Measurements from ENCODE around the gene MTX3.

The MTX3 gene

DNA sequence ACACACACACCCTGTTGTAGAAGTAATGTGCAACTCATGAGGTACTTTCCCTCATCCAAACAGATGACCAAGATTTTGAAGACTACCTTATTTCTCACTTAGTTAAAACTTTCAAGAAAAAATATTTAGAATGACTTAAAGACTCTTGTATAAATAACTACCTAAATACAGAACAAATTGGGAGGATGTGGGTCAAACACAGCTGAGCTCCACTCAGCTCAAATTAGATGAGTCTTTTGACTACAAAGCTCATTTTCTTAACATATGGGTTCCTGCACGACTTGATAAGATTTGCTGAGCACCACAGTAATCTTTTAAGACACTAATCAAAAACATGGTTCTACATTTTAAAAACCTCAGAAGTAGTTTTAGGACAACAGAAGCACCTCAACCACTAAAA is 8.9 kb downstream of the MTX3 start:
- no peak for DNase-seq

DNA sequence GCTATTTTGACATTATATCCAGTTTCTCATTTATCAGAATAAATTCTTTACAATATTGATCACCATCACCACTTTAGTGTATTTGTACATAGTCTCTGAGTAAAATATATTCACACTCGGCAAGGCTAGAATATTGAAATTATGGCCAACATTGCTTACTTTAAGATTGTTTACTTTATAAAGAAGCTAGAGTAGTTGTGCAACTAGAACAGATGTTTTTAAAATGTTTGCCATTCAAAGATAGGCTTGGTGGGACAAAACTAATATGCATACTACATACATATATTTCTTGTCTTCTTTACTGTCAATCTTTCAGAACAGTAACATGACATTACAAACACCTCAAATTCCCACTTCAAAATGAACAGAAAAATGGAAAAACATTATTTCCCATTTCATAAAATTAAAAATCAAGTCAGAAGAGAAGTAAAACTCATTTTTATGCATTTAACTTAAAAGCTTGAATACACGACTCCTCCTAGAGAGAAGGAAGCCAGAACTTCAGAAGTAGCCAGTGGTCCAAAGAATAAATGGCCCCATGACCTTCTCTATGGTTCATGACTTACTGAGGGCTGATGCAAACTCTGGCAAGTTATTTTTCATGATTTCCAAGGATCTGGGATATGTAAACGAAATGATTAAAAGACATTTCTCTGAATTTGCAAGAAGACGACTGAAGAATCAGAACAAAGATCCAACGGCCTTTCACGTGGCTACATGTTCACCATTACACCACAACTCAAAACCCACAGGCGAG is 14.1 kb downstream of the MTX3 start:
- DNase-seq = no peak

DNA sequence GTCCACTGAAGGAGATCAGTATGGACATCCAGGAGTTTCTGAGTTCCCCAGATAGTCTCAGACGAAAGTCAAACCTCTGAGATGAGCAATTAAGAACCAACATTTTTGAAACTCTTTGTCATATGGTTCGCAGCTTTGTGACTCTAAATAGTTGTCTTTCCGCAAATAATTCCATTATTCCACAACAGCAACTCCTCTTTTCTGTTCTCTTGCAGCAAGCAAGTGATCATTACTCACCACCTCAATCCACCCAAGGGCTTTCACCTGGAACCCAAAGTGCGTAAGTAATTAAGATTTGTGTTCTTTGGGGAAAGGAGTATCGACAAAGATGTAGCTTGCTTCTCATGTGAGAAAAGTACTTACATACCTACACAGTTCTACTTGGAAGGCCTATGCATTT is 15.6 kb downstream of the MTX3 start:
- DNase-seq = no peak

DNA sequence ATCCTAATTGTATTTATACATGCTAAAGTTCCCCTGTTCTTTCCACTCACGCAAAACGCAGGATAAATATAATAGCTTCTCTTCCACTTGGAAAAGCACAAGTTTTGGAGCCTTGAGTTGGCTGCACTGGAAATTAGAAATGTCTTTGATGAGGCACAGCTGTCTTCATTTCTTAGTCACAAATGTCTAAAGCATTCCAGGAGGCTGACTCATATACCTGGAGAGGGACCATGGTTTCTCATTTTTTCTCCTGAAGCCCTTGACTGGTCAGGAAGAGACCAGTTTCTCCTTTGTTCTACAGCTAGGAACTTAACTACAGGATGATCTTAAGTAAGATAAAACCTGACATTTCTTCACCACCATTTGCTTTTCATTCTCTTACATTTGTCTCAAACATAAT is 16.2 kb downstream of the MTX3 start:
- no peak for DNase-seq

DNA sequence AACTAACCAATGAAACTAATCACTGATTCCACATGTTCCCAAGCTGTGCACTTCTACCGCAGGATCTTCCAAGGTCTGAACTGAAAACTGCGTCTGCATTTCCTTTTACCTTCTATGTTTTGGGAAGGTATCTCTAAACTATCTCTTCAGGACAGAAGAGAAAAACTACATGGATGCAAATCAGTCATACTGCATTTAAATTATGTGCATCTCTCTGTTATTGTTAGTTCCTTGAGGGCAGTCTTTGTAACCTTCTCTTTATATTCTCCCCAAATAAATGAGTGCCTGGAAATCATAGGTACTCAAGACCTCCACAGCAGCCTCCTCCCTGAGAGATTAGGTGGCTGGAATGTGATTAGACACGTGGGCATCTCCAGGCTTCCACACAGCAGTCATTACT is 17.1 kb downstream of the MTX3 start:
- DNase-seq = no peak

DNA sequence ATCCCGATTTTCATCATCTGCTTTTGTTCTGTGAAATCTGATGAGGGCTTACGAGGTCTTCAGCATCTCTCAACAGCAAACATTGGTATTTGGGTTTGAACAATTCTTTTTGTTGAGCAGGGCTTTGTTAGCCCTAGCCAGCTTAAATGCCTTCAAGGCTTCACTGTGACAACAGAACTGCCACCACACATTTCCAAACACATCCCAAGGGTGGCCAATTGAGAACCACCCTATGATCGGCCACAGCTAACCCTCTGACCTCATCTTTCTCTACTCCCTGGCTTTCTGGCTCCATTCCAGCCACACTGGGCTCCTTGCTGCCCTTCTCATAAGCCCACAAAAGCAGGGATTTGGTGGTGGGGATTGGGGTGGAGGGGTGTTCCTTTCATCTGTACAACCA is 17.6 kb downstream of the MTX3 start:
- no peak for DNase-seq

DNA sequence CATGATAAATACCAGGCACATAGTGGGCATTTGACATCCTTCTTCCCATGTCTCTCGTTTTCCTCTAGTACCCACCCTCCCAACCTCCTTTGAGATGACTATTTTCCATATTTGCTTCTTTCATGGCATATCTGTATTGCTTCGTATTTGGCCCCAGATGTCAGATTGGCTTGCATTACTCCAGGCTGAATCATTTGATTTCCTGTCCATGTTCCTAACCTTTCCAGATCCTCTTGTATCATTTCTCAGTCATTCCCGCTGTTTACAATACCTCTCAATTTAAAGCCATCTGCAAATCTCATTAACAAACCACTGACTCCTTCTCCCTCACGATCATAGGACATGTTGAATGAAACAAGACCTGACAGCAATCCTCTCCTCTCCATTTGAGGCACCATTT is 19.9 kb downstream of the MTX3 start:
- no peak for DNase-seq

DNA sequence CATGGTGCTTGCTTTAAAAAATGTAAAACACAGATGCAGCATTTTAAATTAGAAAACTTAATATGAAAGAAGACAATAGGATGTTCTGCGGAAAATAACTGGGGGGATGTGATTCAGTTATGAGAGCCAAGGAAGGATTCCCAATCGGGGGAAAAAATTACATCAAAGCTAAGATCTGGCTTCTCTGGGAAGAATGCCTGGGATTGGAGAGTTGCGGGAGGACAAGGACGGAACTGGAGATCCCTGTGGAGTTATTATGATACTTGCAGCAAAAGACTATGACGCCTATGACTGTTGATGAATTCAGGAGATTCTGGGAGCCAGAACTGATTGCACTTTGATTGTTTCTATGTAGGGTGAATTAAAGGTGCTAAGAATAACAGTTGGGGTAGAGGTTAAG is 24.6 kb downstream of the MTX3 start:
- no peak for DNase-seq

DNA sequence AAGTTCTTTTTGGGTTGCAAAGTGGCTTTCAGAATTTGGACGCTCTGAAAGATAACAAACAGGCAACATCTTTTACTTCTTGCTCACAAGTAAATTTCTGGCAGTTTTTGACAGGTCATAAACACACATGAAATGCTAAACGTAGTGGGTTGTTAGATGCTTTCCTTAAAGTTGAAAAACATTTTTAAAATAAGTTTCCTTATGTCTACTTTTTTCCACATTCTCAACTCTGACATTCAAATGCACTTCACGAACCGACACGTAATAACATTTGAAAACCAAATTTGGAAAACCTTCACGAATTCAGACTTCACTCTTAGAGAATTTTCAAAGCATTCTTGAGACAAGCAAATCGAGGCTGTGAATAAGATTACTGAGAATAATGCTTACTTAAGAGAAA is 26.9 kb downstream of the MTX3 start:
- DNase-seq = no peak

DNA sequence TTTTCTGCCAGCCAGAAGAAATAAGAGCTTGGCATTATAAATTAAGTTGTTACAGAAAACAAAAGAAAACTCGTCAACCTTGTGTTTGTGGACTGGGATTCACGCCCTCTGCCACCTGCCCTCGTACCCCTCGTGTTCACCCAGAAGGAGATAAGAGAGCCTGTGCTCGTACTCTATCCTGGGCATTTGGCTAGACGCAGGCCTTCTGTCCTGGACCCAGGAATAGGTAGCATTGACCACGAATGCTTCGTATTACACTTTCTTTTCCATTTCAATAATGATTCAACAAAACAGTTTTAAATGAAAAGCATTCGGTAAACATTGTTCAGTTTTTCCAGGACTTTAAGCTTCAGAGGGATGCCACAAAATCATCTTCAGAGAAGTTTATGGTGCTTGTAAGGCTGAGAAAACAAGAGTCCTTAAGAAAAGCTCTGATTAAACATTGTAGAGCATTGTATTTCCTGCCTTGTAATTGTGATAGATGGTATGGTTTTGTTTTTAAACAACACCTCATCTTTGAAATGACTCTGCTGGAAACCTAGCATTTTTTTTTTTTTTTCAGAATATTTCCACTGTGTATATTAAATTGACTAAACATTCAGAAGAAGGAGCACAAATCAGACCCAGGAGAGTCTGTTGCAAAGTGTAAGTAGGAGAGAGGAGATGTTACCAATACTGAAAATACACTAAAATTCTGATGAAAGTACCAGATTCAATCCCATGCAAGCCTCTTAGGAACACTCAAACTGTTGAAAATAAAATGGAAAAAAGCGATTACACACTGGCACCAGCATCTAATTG is 27.6 kb downstream of the MTX3 start:
- DNase-seq = peak; percentile 26

DNA sequence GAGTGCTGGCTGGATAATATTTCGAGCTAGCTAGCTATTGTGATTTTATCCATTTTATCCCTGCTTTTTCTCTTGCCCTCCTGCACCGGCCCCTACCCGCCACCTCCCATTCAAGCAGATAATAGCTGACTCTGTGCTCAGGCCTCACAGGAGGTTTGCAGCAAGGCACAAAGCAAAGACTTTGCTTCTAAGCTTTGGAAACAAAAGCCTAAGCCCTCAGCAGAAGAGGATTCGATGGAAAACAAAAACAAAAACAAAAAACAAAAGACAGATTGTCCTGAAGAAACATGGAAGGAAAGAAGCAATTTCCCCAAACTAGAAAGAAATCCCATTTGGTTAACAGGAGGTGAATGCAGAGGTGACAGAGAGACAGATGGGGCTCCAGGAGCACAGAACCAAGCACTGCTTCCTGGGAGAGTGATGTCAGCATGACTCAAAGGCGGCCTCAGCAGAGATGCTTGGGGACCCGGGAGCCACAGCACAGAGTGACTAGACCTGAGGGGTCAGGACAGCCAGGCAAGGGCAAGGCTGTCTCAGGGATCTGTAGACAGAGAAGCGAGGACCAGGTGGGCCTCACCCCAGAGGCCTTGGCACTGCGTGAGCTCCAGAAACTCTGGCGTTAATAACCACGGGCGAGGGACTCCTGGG is 28.4 kb downstream of the MTX3 start:
- peak; percentile 79 for DNase-seq

DNA sequence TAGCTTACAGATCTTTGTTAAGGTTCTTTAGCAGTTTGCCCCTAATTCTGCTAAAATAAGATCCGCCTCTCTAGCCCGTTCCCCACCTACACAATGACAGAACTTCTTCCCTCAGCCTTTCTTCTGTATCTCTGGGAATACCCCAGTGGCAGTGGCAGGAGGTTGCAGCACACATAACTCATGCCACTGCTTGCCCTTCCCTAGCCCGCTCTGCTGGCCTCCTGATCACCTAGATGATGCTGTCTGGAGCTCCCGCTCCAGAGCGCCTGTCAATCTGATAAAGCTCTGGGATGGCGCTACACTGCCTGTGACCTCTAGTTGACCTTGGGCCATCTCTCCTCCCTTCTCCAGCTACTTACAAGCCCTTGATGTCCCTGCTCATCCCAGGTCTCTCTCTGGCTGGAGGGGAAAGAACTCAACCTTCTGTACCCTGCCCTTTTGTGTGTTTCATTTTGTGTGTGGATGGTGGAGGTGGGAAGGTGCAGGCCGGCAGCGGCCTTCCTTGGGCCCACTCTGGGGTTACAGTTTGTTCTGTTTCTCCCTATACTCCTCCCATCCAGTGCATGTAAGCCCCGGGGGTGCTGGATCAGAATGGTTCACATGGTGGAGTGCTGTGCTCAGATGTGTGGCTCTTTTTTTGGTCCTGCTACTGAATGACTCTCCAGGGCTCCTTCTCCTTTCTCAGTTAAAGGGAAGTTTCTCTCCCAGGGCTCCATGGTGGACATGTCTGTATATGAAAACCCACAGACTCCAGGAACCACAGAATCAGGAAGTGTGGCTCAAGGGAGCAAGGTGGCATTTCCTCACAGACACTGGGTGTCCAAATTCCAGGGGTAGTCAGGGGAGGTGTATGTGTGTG is 29.1 kb downstream of the MTX3 start:
- DNase-seq = no peak

DNA sequence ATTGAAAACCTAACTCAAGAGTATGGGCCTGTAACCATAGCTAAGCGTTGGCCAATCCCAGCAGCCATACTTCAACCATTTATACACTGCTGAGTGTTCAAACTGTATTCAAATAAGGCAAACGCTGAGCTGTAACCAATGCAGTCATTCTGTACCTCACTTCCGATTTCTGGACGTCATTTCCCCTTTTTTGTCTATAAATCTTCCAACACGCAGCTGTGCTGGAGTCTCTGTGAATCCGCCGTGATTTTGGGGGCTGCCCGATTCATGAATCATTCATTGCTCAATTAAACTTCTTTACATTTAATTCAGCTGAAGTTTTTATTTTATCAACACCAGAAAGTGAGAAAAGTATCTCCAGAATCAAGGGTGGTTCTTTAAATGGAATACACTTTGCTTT is 31.7 kb downstream of the MTX3 start:
- no peak for DNase-seq

DNA sequence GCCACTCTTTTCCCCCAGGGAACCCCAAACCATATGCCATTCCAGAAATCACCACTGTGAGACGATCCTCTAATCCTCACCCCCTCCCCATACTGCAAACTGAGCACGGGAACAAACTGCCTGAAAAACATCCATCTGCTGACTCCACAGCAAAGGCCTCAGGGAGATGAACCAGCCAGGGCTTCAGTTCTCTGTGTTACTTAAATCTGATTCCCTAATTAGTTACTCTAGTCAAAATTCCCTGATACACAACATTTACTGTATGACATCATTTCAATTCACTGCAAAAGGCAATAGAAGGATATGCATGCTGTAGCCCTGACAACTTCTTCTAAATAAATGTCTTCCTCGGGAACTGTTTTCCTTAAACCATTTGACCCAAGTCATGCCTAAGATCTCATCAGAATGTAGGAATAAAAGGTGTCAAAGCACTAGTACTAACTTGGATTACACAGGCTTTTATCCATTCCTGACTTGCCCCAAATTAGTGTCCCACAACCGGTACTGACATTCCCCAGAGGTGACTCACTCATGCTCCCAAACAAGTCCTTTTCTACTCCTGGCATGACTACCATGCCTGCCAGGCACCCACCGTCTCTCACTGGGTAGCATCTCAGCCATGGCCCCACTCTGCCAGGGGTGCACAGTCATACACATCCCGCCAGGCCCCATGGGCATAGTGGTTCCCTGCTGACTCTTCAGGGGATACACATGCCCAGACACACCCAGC is 35.0 kb downstream of the MTX3 start:
- DNase-seq = no peak

DNA sequence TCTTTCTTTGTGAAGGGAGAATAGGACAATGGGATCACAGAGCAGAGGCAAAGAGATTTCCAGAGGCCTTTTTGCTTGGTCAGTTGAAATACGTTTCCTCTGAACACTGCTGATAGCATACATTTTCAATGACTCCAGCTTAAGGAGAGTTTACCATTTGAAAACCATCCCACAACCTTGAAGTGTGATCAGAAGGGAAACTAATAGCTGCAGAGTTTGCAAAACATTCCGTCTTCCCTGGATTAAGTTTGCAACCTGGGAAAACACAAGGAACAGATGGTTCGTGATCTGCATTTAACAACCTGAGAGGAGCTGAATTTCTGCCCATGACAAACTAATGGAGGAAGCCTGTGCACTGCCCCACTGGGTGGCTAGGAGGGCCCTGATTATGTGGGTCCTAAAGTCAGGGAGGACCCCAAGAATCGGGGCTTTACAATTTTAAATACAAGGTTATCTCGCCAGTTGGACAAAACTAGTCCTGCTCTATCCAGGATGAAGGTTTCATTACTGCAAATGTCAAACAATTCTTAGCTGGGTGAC is 35.6 kb downstream of the MTX3 start:
- DNase-seq = no peak

DNA sequence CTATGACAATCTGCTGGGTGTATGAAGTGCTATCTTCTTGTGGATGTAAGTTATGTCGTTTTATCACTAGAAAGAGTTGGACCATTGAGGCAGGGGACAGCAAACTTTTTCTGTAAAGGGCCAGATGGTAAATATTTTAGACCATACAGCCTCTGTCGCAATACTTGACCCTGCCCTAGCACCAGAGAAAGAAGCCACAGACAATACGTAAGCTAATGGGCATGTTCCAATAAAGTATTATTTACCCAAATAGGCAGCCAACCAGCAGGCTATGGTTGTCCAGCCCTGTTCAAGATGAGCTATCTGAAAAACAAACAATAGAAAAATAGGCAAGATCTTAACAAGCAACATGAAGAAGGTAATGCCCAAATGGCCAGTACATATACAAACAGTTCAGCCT is 36.4 kb downstream of the MTX3 start:
- no peak for DNase-seq

DNA sequence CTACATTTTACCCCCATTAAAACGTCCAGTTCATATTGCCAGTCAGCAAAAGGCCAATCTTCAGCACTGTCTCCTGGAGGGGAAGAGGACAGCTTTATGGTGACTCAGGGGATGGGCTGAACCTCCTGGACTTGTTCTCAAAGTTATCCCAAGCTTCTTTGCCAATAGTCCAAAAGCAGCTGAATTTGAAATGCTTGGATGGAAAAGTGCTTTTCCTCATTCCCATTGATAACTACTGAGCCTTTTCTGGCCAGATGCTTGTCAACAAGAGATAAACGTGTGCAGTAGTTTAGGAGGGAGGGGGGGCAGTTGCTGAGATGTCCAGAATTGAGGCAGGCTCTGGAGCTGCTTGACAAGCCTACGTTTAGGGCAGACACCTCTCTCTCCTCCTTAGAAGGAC is 43.5 kb downstream of the MTX3 start:
- DNase-seq = no peak

DNA sequence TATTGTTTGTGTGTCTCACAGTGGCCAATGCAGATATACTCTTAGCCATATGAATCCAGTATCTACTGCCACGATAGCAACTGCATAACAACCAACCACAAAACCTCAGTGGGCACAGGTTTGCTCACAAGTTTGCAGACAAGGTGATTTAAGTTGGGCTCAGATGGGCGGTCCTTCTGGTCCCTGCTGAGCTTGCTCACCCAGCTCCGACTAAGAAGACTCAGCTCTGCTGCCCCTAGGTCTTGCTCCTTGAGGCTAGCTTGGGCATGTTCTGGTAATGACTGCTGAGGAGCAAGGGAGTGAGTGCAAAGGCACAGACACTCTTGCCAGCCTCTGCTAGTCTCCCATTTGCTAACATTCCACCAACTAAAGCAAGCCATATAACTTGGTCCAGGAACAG is 52.6 kb downstream of the MTX3 start:
- DNase-seq = peak; percentile 61

DNA sequence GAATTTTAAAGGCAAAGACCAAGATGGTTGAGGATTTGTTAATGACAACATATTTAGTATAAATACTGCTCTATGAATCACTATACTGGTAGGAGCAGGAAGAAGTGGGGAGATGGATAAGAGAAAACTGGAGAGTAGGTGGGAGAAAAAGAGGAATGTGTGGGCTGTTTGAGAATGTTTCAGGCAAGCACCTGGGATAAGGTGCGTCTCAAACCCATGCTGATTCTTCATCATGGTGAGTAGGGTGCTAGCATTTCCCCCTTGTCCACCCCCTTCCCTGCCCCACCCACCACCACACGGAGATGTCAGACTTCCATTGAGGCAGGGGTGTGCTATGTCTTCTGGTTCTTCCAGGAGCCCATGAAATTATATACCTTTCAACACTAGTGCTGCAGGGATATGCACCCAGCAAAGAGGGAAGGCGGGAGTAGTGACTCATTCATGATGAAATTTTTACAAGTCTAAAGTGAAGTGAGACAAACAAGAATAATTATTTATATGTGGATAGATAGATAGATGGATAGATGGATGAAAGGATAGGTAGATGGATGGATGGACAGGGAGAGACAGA is 54.3 kb downstream of the MTX3 start:
- DNase-seq = no peak

DNA sequence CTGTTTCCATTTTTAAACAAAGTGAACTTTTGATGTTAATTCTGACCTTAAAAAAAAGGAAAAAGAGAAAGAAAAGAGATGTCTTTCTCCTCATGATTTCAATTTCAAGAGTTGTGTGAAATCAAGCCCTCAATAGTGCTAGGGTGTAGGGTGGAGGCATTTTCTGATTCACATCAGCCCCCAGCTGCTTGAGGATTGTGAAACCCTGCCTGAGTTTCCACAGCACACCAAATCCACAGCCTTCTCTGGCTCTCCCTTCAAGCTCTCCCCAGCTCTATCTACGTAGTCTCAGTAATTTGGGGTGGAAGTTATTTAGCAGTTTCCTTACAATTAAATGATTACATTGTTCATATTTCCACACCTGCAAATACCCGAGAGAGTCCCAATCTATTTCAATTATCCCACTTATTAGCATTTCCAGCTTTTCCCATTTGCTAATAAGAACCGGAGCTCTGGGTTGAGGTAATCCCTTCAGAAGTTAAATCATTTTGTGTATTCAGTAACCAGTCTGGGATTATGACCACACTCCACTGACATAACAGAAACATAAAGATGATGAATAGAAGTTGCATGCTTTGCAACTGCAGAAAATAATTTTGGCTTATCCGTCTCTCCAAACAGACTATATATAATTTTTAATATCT is 54.9 kb downstream of the MTX3 start:
- no peak for DNase-seq

DNA sequence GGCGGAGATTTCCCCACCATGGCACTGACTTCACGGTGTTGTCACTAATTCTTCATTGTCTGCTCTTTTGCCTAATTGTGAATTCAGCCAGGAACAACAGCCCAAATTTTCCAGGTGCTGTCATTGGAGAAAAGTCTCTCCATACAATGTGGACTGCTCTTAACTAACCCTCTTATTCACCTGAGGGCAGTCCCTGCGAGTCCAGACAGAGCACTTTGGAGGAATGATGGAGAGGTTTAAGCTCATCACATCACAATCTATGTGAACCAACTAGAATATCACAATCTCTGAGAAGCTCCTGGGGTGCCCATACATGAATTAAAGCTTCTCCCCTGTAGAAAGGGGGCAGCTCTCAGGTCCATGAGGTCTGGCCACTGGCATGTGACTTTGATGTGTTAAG is 56.4 kb downstream of the MTX3 start:
- DNase-seq = no peak

Data from stimulated activated CD8-positive, alpha-beta memory T cell treated with anti-CD3 and anti-CD28 coated beads, Interleukin-4, amount 100 ng/mL, for 48 hours (primary cell).